B cell (primary cell): ENCODE results near the gene CALD1. TPM values are rescaled to one million over a fixed set of nuclear protein-coding genes. Genes with fewer than 3 reads are reported as not detected.

ENCODE experiments used
- ATAC-seq: fragments of 200-7000 bp; cut with Tn5 transposase; one replicate; pipeline ENCODE4 v1.10.0; 2021; ENCODE audit warnings: low read depth, mild to moderate bottlenecking, moderate number of reproducible peaks, moderate library complexity
- CTCF ChIA-PET: fragments of 350-600 bp; sonication (Branson Sonifier 250); formaldehyde crosslinking; loops from one replicate; lab custom pipeline; 2021; ENCODE audit warnings: antibody characterized with exemption, inconsistent platforms; lab: Charles Lee
- POLR2A ChIA-PET: fragments of 350-600 bp; sonication (Branson Sonifier 250); formaldehyde crosslinking; loops from one replicate; lab custom pipeline; 2021; ENCODE audit warnings: antibody characterized with exemption; lab: Charles Lee
- DNase-seq: peaks from one replicate; pipeline ENCODE4 v3.0.0; 2013
- H2AFZ ChIP-seq: 2 replicates; pipeline ENCODE4 v1.6.1; 2012; ENCODE audit warnings: mild to moderate bottlenecking, low read depth, low read length; ENCODE audit not compliant: insufficient read depth, poor library complexity, severe bottlenecking
- H3K27ac ChIP-seq, 2 donors: 1 replicate in 1 of 2; 2 replicates in 1 of 2; pipeline ENCODE4 v1.5.1; 2012 to 2013; ENCODE audit warnings: low read length in 2 of 2, mild to moderate bottlenecking in 2 of 2, moderate library complexity in 1 of 2
- H3K27me3 ChIP-seq, 4 experiments: fragments of 200-600 bp in 1 of 4; sonication (generic) in 1 of 4; replicated peaks in 1 of 4; 1 replicate in 2 of 4; 2 replicates in 2 of 4; pipeline versions ENCODE4 v1.6.1 to v1.7.0; 2013 to 2016; ENCODE audit warnings: low read length in 3 of 4, mild to moderate bottlenecking in 2 of 4, mixed read lengths in 1 of 4, moderate library complexity in 1 of 4; ENCODE audit not compliant: insufficient read depth in 4 of 4, control insufficient read depth in 3 of 4; ENCODE audit errors: control extremely low read depth in 1 of 4
- H3K36me3 ChIP-seq, 2 experiments: replicated peaks in 1 of 2; 1 replicate in 1 of 2; 2 replicates in 1 of 2; pipeline versions ENCODE4 v1.6.1 to v1.7.1; 2013; ENCODE audit warnings: low read length in 1 of 2; ENCODE audit not compliant: insufficient read depth in 2 of 2, control insufficient read depth in 1 of 2; ENCODE audit errors: control extremely low read depth in 1 of 2, extremely low read depth in 1 of 2
- H3K4me1 ChIP-seq, 2 donors: fragments of 200-600 bp in 1 of 2; sonication (generic) in 1 of 2; 1 replicate in 1 of 2; 2 replicates in 1 of 2; pipeline versions ENCODE4 v1.5.1 to v1.6.1; 2013 to 2017; ENCODE audit warnings: low read length in 2 of 2; ENCODE audit not compliant: control insufficient read depth in 2 of 2, insufficient read depth in 2 of 2
- H3K4me2 ChIP-seq: replicated peaks from 2 replicates; pipeline ENCODE3; 2012; ENCODE audit warnings: mild to moderate bottlenecking, low read depth, low read length; ENCODE audit not compliant: poor library complexity, severe bottlenecking
- H3K4me3 ChIP-seq, 5 experiments: fragments of 200-600 bp in 1 of 5; sonication (generic) in 1 of 5; 1 replicate in 3 of 5; 2 replicates in 2 of 5; pipeline versions ENCODE4 v1.5.1 to v1.7.0; 2011 to 2016; ENCODE audit warnings: low read length in 4 of 5, mild to moderate bottlenecking in 4 of 5, low read depth in 2 of 5, control low read depth in 1 of 5, moderate library complexity in 1 of 5; ENCODE audit not compliant: insufficient read depth in 1 of 5; ENCODE audit errors: control extremely low read depth in 1 of 5, extremely low read depth in 1 of 5
- H3K79me2 ChIP-seq: fragments of 200-600 bp; sonication (generic); one replicate; pipeline ENCODE4 v1.6.0; 2016; ENCODE audit warnings: low read length; ENCODE audit not compliant: control insufficient read depth, insufficient read depth
- H3K9ac ChIP-seq: fragments of 200-600 bp; sonication (generic); 2 replicates; pipeline ENCODE4 v1.6.1; 2017; ENCODE audit warnings: mild to moderate bottlenecking, low read length, moderate library complexity
- H3K9me3 ChIP-seq, 3 donors: one replicate each; pipeline versions ENCODE4 v1.6.1 to v1.7.1; 2013; ENCODE audit warnings: low read length in 2 of 3; ENCODE audit not compliant: control insufficient read depth in 2 of 3, insufficient read depth in 1 of 3; ENCODE audit errors: control extremely low read depth in 1 of 3
- H4K20me1 ChIP-seq: 2 replicates; pipeline ENCODE4 v1.6.0; 2012; ENCODE audit warnings: mild to moderate bottlenecking, low read length; ENCODE audit not compliant: insufficient read depth, control insufficient read depth, poor library complexity, severe bottlenecking
- H3K27ac Mint-ChIP-seq: one replicate; pipeline ENCODE4 v1.8.0; 2021; ENCODE audit warnings: mixed read lengths
- H3K27me3 Mint-ChIP-seq: one replicate; pipeline ENCODE4 v1.8.0; 2021; ENCODE audit warnings: mixed read lengths
- H3K4me1 Mint-ChIP-seq: one replicate; pipeline ENCODE4 v1.8.0; 2021; ENCODE audit warnings: mixed read lengths
- H3K4me3 Mint-ChIP-seq: one replicate; pipeline ENCODE4 v1.8.0; 2021; ENCODE audit warnings: mixed read lengths
- H3K9me3 Mint-ChIP-seq: one replicate; pipeline ENCODE4 v1.8.0; 2022; ENCODE audit warnings: mixed read lengths; ENCODE audit not compliant: insufficient read depth
- EZH2 ChIP-seq: IDR thresholded peaks from 2 replicates; pipeline ENCODE4 v1.6.1; 2012; ENCODE audit warnings: borderline replicate concordance, low read depth, mild to moderate bottlenecking, moderate library complexity, low read length; ENCODE audit not compliant: insufficient read depth, poor library complexity, severe bottlenecking
- WGBS: methylation state at CpG from one replicate; pipeline ENCODE4 v1.1.5; 2013; ENCODE audit warnings: missing lambda C conversion rate; ENCODE audit not compliant: insufficient coverage; 5-methylcytosine and 5-hydroxymethylcytosine counted together
- intact Hi-C: fragments of 100-400 bp; cut with micrococcal nuclease; formaldehyde crosslinking; loops from one replicate; pipeline ENCODE4 v1.10.0; 2022
- polyA plus RNA-seq: library from polyadenylated mRNA; depleted of rRNA; stranded (reverse); fragments of >200 nt; gene quantifications from 2 replicates; pipeline ENCODE4 v1.2.3, GENCODE V29; 2012
- total RNA-seq, 2 donors: library from RNA; stranded (reverse); fragments of 120-200 nt in 1 of 2; gene quantifications; 1 replicate in 1 of 2; 2 replicates in 1 of 2; pipeline versions ENCODE4 v1.2.3 to v1.2.4, GENCODE V29; 2013 to 2022
- TF ChIP-seq, protein P1 (sequence below): fragments of 200-600 bp; IDR thresholded peaks from one replicate; pipeline ENCODE4 v1.8.0; 2022; ENCODE audit warnings: antibody characterized with exemption, mild to moderate bottlenecking

The CALD1 gene
- total and polyA plus RNA-seq, 2 donors (not counting 1 experiment from before 2014, with no cell fraction given), result 0.18 to 0.69 TPM

DNA sequence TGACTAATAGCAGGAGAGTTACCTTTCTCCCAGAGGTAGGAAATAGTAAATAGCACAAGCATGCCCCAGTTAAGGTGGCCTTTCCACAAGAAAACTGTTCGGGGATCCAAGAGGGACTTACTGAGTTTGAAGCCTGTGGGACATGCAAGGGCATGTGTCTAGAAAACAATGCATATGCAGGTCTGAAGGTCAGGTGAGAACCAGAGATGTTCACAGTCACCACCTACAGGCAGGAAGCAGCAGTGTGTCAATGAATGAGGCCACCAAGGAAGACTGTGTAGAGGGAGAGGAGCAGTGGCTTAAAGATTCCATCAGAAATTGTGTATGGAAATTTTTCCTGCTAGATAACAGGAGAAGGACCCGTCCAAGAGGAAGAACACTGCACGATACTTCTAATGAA is 66.0 kb downstream of the CALD1 start:
- no peak overlapping the region for H2AFZ ChIP-seq

DNA sequence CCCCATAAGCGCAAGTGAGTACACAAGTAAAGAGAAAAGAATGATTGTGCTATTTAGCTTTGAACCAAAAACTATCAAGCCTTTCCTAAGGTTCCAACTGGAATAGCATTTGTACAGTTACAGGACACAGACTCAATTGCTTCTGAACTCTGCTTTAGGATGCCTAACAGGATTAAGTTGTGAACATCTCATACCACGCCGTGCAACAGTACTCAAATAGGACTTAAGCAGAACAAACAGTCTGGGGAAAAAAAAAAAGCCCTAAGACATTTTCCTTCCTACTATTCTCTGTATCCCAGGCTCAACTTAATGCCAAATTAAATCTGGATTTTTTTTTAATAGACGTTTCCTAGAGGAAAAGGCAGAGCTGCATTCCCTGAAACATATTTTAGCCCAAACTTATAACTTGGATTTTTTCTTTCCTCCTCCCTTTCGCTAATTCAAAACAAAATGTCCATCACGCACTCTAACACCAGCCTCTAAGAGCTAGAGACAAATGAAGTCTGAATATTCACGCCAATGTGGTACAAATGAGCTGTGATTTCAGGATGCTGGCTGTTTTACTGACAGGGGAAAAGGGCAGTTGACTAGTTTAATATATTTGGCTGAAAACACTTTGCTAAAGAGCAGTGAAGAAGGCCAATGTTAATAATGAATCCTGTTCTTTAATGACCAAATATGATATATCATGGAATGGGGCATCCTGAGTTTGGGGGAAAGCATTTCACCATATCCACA is 68.6 kb downstream of the CALD1 start:
- no peak for DNase-seq
- intact Hi-C loops, result no loop called here
- POLR2A ChIA-PET, result no interaction called here
- Histone ChIP-seq H3K4me3 (no peak overlapping the region), H3K27me3 (no peaks in the 10 kb centered on the region), H2AFZ (no peak overlapping the region), H3K79me2 (no peaks in the 10 kb centered on the region), H3K4me2 (no peak overlapping the region), H3K36me3 (no peaks in the 10 kb centered on the region), H3K27ac (no peak overlapping the region), H3K9ac (no peak overlapping the region), H3K9me3 (no peaks in the 10 kb centered on the region), H4K20me1 (no peaks in the 10 kb centered on the region), H3K4me1 (no peaks in the 10 kb centered on the region)
- no peaks in the 10 kb centered on the region for H3K4me1 Mint-ChIP-seq
- no peak for ATAC-seq
- TF ChIP-seq EZH2, result no peak
- TF ChIP-seq, protein P1, sequence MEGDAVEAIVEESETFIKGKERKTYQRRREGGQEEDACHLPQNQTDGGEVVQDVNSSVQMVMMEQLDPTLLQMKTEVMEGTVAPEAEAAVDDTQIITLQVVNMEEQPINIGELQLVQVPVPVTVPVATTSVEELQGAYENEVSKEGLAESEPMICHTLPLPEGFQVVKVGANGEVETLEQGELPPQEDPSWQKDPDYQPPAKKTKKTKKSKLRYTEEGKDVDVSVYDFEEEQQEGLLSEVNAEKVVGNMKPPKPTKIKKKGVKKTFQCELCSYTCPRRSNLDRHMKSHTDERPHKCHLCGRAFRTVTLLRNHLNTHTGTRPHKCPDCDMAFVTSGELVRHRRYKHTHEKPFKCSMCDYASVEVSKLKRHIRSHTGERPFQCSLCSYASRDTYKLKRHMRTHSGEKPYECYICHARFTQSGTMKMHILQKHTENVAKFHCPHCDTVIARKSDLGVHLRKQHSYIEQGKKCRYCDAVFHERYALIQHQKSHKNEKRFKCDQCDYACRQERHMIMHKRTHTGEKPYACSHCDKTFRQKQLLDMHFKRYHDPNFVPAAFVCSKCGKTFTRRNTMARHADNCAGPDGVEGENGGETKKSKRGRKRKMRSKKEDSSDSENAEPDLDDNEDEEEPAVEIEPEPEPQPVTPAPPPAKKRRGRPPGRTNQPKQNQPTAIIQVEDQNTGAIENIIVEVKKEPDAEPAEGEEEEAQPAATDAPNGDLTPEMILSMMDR, result no peak
- no peak overlapping the region for H3K4me3 Mint-ChIP-seq
- H3K27ac Mint-ChIP-seq, result no peak overlapping the region
- H3K27me3 Mint-ChIP-seq, result no peaks in the 10 kb centered on the region
- CTCF ChIA-PET, result interaction anchor here (1.2 to 3.8 kb wide), 2 partner anchors 15 to 215 kb away, joined by 4 to 14 read pairs; no protein-coding TSS in a partner anchor
- WGBS, result no CpG with 5 or more reads among the region's 7 CpGs
- no peaks in the 10 kb centered on the region for H3K9me3 Mint-ChIP-seq

More for the DNA sequence above, 66.0 kb downstream of the CALD1 start:
- H3K27me3 Mint-ChIP-seq, result peaks cover 7% of the 10 kb centered on the region
- H3K36me3 ChIP-seq, result no peaks in the 10 kb centered on the region
- no peak overlapping the region for H3K4me2 ChIP-seq
- no peak overlapping the region for H3K9ac ChIP-seq
- H4K20me1 ChIP-seq, result no peaks in the 10 kb centered on the region
- WGBS, result 68% methylated on average over 2 of the region's 3 CpGs
- CTCF ChIA-PET, result interaction anchor here (0.6 to 3.8 kb wide), 4 partner anchors 12 to 212 kb away, joined by 3 to 14 read pairs (median 4); no protein-coding TSS in a partner anchor
- H3K4me1 Mint-ChIP-seq, result no peaks in the 10 kb centered on the region
- no peak for TF ChIP-seq EZH2
- TF ChIP-seq, protein P1, result no peak
- no peaks in the 10 kb centered on the region for H3K9me3 ChIP-seq
- no peak overlapping the region for H3K4me3 Mint-ChIP-seq
- POLR2A ChIA-PET, result no interaction called here
- H3K79me2 ChIP-seq, result no peaks in the 10 kb centered on the region
- H3K9me3 Mint-ChIP-seq, result no peaks in the 10 kb centered on the region
- intact Hi-C loops, result no loop called here
- no peak overlapping the region for H3K27ac Mint-ChIP-seq
- H3K27me3 ChIP-seq, result peaks cover 0 to 5% (median 0%) of the 10 kb centered on the region in 4 experiments
- ATAC-seq, result no peak
- H3K4me3 ChIP-seq, result no peak overlapping the region
- DNase-seq, result peak; percentile 18
- no peaks in the 10 kb centered on the region for H3K4me1 ChIP-seq
- H3K27ac ChIP-seq, result no peak overlapping the region
